ENCODE measurements around the gene TMEM139.
A peak's percentile ranks its signal among the peaks of the same experiment; 100 is the strongest.

Gene TMEM139

DNA sequence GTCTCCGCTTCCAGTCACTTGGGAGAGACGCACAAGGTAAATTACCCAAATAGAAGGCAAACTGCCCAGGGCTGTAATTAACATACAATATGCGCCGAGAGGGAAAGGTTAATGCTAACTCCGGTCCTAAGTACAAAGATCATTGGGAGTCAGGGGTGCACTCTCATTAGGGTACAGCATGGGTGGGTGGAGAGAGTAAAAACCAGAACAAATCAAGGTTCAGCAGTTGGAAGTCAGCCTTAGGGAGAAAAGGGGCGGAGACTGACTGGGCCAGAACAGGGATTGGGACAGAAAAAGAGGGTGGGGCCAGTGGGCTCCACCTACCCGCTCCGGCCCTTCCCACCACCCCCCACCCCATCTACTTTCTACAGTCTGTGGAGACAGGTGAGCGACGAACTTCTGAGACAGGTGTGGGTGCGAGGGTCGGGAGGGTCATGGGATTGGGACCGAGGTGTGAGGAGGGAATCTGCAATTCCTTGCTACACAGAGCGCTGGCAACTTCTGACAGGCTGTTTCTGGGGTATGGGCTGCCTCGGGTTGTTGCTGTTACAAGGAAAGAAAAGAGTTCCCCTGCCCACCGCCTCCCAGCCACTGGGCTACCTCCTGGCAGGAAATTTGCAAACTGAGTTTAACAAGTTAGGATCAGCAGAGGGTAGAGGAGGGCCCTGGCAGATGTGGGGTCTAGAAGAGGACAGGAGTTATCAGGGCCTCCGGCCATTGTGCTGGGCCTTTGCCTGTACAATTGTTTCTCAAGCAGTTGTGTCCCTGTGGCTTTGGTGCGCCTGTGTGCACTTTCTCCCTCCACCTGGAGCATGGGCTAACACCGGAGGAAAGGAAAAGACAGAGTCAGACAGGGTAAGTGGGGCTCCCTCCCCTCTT is at the start of gene TMEM139:
TMEM139 (plus strand) TSS at position 368 of the 879 bp plus-strand sequence. CDS start 1,000 bp downstream, outside the sequence.
- no peak for DNase-seq

DNA sequence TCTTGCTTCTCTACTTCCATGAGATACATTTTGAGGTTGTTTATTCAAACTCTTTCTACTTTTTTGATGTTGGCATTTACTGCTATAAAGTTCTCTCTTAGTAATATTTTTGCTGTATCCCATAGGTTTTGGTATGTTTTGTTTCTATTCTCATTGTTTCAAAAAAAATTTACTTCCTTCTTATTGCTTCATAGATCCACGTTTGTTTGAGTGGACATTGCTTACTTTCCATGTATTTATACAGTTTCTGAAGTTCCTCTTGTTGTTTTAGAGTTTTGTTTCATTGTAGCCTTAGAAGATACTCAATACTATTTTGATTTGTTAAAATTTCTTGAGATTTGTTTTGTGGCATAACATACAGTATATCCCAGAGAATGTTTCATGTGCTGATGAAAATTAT is 49.2 kb upstream of the TMEM139 start:
- DNase-seq = no peak

DNA sequence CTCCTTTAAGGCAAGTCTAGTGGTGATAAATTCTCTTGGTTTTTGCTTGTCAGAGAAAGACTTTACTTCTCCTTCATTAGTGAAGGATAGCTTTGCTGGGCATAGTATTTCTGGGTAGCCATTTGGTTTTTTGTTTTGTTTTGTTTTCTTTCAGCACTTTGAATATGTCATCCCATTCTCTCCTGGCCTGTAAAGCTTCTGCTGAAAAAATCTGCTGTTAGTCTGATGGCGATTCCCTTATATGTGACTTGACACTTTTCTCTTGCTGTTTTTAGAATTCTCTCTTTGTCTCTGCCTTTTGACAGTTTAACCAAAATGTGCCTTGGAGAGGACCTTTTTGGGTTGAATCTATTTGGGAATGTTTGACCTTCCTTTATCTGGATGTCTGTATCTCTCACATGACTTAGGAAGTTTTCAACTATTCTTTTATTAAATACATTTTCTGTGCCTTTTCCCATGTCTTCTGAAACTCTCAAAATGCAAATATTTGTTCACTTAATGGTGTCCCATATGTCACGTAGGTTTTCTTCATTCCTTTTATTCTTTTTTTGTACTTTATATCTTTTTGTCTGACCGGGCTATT is 48.3 kb upstream of the TMEM139 start:
- DNase-seq = no peak

DNA sequence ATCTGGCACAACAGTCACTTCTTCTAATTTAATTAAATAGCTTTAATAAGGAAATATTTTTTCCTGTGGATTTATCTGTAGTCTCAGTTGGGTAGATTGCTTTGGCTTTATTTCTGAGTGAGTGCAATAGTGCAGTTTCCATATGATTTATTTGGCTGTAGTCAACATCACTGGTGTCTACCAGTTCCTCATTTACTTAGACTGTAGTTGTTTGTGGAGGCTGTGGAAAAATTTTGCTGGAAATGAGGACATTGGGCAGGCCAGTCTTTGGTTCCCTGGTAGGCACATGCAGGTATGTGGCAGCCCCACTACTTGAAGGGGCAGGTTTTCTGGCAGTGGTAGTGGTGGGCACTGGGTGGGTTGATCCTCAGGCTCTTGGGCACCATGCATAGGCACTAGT is 47.4 kb upstream of the TMEM139 start:
- DNase-seq = no peak

DNA sequence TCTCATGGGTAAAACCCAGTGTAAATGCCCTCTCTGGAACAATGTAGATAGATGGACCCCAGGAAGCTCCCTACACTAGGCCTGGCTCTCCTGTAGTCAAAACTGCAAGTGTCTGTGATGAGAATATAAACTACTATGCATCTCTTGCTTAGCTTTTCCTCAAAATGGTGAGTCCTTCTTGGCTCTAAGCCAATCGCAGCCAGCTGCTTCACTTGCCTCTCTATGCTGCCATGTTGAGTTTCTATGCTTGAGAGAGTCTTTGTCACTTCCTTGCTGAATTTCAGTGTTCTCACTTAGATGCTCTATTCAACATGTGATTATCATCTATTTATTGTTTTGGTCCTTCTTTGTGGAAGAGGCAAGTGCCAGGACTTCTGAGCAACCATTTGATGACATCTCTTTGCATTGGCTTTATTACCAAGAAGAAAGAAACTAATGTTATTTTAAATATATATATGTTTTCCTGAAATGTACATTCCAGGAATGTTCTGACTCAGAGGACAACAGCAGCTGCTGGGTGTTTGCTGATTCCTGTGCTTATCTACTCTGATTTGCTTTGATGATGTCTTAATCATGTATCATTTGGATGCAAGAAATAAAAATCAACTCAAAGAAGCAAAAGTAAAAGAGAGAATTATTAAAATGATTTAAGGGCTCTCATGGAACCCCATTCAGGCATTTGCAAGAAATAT is 46.3 kb upstream of the TMEM139 start:
- no peak for DNase-seq

DNA sequence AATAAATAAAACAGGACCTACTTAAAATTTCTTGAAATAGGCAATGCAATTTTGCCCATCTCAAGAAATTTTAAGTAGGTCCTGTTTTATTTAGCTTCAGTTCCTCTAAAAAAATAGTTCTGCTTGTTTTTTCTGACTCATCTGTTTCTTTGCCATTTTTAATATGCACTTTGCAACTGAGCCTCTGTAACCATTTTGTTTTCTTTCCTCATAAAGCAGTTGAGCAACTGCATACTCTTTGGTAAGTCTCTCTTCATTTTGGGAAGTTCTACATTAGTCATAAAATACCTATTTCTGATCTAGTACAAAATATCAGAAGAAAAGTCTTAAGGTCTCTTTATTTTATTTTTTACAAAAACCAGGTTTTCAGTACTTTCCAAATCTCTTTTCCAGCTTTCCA is 44.9 kb upstream of the TMEM139 start:
- no peak for DNase-seq

DNA sequence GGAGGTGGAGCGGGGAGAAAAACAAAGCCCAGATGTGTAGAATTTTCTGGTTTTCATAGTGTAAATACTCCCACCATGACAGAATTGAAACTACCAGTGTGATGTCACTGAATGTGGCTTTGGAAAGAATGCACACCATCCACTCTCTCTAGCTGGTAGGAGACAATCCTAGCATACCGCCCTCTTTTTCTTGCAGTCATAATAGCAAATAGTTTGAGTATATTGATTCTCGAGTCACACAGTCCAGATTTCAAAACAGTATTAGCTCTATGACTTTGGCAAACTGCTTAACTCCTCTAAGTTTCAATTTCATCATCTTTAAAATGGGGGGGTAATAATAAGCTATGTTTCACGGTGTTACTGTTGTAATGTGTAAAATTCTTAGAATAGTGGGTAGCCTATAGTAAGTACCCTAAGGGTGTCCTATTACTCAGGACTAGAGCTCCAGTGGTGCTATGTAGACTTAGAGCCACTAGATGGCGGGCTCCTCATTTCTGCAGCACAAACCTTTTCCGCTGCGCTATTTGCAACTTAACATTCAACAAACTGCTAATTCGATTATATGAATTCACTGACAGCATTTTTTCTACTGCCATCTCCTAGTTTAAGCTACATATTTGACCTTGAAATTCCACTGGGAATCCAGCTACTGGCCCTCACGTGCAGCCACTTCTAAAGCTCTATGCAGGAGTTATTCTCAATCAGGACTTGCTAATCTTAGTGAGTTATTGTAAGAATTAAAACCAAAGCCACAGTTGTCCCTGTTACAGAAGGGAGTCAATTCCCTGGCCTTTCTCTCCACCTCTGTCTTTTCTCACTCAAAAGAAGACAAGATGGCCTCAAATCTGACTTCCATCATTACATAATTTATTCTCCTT is 44.2 kb upstream of the TMEM139 start:
- peak; percentile 76 for DNase-seq

DNA sequence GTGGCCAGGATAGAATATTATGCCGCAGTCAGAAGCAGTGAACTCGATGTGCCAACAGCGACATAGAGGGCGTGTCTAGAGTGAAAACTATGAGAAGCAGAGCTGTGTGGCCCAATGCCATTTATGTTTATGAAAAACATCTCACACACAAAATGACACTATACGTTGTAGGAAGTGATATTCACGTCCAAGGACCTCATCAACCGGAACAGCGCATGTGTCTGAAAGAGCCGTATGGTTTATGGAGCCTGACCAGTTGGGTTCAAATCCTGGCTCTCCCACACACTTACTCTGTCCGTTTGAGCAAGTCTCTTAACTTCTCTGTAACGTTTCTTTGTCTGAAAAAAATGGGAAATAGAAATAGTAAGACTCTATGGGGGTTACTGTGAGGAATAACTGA is 42.5 kb upstream of the TMEM139 start:
- no peak for DNase-seq

DNA sequence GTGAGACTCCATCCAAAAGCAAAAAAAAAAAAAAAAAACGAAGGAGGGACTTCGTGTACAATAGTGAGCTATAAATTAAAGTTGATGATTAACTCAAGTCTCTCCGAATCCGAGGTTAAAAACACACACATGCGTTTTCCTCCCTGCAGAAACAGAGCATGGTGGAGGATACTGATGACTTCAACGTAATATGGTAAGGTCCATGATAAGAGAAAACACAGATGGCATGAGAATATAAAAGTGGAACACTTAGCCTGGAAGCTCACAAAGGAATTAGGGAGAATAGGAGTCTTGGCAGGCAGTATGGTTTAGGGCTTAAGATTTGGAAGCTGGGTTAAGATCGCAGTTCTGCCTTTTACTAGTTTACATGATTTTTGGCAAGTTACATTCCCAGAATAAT is 41.6 kb upstream of the TMEM139 start:
- DNase-seq = no peak

DNA sequence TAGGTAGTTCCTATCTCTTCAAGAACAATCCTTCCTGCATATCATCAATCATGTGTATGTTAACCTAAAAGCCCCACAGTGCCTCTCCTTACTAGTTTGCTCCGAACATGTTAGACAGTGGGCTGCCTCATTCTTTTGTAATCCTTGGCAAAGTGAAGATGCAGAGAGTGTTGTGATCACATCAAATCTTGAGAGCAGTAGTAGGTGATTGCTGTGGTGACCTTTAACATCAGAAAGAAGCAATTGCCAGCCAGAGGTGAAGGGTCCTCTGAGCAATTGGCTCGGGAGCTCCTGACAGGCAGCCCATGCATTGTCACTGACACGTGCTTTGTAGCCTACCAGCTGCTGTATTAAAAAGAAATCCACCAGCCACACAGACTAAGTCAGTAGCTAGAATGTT is 41.1 kb upstream of the TMEM139 start:
- no peak for DNase-seq

DNA sequence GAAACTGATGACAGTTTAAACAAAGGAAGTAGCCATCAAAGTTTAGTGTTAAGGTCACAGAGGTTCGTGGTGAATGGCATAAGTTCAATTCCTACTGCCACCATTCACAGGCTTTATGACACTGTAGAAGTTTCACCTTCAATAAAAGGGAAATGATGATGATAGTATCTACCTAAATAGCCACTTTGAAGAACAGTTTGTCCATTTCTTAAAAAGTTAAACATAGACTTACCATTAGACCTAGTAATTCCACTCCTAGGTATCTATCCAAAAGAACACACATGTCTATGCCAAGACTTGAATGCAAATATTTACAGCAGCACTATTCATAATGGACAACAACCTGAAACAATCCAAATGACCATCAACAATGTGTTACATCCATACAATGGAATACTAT is 40.4 kb upstream of the TMEM139 start:
- no peak for DNase-seq

DNA sequence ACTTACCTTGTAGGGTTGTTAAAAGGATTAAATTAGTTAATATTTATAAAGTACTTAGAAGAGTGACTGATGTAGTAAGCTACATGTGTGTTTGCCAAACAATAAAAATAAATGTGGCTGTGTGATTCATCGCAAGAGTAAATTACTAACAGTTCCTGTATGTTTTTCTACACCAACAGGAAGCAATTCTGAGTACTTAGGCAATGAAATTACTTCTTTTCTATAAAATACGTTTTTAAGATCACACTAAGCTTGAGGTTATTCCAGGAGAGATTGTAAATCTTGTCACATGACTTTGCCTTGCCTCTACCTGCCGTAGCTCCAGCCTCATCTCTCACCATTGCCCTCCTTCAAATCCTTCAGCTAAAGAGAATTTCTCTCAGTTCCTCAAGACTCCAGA is 39.6 kb upstream of the TMEM139 start:
- no peak for DNase-seq

DNA sequence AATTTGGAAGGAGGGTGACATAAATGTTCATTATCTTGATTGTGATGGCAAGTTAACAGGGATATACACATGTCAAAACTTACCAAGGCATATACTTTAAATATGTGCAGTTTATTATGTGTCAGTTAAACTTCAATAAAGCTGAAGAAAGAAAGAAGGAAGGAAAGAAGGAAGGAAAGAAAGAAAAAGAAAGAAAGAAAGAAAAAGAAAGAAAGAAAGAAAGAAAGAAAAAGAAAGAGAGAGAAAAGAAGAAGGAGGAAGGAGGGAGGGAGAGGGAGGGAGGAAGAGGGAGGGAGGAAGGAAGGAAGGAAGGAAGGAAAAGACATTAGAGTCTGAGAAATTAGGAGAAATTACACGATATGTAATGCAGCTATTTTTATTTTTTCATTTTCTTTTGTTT is 37.4 kb upstream of the TMEM139 start:
- no peak for DNase-seq

DNA sequence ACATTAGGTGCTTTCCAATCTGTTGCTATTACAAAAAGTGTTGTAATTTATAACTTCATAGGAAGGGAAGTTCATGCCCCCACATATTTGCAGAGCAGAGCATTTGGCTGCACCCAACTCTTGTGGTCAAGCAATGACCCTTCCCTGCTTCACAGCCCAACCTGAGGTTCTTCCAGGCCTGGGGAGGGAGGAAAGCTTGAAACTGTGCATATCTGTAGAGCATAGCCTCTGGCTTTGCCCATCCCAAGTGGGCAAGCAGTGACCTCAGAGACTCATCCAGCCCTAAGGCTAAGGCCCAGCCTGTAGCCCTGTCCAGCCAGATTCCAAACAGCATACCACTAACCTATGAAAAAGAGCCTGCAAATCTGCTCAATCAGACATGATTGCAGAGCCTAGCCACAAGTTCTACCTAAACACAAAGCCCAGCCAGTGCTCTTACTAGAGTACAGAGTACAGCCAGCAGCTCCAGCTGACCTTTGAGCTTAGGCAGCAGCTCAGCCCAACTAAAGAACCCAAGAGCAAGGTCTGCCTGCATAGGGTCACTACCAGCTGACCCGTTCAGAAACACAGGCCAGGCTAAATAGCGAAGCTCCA is 35.9 kb upstream of the TMEM139 start:
- no peak for DNase-seq

DNA sequence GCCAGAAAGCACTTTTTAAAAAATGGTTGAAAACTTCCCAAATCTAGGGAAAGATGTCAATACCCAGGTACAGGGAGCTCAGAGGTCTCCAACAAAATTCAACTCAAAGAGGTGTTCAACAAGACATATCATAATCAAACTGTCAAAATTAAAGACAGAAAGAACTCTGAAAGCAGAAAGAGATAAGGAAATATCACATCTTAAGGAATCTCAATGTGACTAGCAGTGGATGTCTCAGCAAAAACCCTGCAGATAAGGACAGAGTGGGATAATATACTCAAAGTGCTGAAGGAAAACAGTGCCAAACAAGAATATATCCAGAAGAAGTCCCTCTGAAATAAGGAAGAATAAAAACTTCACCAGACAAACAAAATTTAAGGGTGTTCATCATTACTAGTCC is 34.6 kb upstream of the TMEM139 start:
- no peak for DNase-seq

DNA sequence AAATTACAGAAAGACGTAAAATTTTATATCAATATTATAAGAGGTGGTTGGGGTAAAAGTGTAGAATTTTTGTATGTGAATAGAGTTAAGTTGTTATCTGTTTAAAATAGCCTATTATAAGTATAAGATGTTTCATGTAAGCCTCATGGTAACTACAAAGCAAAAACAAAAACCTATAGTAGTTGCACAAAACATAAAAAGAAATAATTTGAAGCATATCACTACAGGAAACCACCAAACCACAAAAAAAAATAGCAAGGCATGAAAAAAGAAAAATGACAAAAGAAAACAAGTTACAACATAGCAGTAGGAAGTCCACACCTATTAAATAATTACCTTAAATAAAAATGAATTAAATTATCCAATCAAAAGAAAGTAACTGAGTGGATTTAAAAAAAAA is 33.9 kb upstream of the TMEM139 start:
- DNase-seq = no peak

DNA sequence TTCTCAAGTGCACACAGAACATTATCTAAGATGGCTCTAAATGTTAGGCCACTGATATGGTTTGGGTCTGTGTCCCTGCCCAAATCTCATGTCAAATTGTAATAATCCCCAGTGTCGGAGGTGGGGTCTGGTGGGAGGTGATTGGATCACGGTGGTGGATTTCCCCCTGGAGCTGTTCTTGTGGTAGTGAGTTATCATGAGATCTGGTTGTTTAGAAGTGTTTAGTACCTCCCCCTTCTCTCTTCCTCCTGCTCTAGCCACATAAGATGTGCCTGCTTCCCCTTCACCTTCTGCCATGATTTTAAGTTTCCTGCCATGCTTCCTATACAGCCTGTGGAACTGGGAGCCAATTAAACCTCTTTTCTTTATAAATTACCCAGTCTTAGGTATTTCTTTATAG is 32.8 kb upstream of the TMEM139 start:
- no peak for DNase-seq

DNA sequence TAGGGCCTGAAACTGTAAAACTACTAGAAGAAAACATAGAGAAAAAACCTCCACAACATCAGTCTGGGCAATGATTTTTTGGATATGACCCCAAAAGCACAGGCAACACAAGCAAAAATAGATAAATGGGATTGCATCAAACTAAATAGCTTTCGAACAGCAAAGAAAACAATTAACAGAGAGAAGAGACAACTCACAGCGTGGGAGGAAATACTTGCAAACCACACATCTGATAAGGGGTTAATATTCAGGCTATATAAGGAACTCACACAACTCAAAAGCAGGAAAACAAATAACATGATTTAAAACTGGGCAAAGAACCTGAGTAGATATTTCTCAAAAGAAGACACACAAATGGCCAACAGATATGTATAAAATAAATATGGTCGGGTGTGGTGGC is 29.2 kb upstream of the TMEM139 start:
- no peak for DNase-seq

DNA sequence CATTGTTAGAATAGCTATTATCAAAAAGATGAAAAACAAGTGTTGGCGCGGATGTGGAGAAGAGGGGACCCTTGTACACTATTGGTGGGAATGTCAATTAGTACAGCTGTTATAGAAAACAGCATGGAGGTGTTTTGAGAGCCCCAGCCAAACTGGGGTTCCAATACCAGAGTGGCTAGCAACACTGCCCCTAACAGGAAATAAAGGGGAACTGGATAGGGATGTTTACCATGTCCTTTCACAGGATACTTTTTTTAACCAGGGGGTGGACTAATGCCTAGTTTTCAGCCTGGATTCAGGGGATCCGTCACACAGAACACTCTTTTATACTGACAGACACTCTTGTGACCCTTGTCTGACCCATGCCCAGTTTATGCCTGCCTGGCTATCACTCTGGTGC is 28.4 kb upstream of the TMEM139 start:
- DNase-seq = no peak

DNA sequence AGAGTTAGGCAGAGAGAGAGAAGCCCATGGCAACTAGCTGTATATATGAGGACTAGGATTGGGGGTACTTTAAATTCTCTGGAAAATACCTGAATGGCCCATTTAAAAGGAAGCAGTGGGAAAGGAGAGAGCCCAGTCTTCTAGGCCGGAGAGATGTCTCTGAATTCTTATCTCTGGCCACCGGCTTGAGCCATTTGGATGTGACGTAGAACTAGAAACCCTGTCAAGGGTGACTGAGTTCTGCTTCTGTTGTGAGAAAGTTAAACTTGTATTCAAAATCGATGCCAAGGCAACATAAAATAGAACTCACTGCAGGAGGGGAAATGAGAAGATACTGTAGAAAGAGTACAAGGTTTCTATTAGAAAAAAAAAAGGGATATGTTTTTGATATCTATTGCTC is 27.8 kb upstream of the TMEM139 start:
- no peak for DNase-seq

DNA sequence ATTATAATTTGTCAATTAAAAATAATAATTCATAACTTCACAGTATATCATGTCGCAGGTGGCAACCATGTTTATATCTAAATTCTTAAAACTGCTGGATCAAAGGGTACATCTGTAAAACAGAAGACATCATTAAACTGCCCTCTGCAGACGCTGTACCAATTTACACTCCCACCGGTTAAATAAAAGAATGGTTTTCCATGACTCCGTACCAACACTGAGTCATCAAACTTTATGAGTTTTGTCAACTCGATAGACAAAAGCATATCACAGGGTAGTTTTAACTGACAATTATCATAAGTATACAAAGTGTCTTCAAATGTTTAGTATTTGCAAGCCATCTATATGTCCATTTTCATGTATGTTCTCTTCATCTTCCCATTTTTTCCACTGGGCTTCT is 27.3 kb upstream of the TMEM139 start:
- DNase-seq = no peak

DNA sequence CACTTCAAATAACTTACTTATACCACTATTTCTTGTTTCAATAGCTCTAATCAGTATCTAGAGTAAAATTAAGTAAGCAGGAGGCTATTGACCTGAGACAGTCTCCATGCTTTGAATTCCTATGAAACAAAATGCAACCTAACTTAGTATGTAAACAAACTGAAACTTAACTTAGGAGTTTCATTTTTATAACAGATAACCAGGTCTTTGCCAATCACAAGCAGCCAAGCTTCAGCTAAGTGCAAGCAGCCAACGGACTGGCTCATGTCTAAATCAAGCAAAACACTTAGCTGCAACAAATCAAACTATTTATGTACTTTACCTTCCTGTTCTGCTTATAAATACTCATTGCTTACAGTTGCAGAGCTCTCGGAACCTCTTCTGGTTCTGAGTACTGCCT is 25.9 kb upstream of the TMEM139 start:
- DNase-seq = peak; percentile 34

DNA sequence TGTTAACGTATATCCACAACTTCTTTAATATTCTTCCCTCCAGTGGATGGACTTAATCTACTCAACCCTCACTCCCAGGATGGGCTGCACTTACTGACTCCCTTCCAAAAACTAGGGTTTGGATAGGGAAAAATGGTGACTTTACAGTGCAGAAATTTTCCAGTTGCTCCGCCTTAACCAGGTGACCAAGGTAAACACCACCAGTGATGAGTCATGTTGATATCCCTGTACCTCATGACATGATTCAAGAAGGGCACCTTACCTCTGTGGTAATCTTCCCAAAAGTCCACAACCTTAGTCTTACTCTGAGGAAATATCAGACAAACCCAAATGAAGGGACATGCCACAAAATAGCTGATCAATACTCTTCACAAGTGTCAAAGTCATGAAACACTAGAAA is 25.0 kb upstream of the TMEM139 start:
- DNase-seq = no peak
